Activated T-cell treated with anti-CD3 and anti-CD28 coated beads for 24 hours (primary cell): Measurements from ENCODE around the gene GAA.

Experiments
- DNase-seq: peaks from one replicate; pipeline ENCODE4 v3.0.0-alpha.2; 2020; ENCODE audit warnings: low read depth

The GAA gene

DNA sequence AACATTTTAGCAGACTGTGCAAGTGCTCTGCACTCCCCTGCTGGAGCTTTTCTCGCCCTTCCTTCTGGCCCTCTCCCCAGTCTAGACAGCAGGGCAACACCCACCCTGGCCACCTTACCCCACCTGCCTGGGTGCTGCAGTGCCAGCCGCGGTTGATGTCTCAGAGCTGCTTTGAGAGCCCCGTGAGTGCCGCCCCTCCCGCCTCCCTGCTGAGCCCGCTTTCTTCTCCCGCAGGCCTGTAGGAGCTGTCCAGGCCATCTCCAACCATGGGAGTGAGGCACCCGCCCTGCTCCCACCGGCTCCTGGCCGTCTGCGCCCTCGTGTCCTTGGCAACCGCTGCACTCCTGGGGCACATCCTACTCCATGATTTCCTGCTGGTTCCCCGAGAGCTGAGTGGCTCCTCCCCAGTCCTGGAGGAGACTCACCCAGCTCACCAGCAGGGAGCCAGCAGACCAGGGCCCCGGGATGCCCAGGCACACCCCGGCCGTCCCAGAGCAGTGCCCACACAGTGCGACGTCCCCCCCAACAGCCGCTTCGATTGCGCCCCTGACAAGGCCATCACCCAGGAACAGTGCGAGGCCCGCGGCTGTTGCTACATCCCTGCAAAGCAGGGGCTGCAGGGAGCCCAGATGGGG lies 3.1 kb downstream of the GAA start:
- DNase-seq = no peak

DNA sequence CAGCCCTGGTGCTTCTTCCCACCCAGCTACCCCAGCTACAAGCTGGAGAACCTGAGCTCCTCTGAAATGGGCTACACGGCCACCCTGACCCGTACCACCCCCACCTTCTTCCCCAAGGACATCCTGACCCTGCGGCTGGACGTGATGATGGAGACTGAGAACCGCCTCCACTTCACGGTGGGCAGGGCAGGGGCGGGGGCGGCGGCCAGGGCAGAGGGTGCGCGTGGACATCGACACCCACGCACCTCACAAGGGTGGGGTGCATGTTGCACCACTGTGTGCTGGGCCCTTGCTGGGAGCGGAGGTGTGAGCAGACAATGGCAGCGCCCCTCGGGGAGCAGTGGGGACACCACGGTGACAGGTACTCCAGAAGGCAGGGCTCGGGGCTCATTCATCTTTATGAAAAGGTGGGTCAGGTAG lies 3.6 kb downstream of the GAA start:
- no peak for DNase-seq

DNA sequence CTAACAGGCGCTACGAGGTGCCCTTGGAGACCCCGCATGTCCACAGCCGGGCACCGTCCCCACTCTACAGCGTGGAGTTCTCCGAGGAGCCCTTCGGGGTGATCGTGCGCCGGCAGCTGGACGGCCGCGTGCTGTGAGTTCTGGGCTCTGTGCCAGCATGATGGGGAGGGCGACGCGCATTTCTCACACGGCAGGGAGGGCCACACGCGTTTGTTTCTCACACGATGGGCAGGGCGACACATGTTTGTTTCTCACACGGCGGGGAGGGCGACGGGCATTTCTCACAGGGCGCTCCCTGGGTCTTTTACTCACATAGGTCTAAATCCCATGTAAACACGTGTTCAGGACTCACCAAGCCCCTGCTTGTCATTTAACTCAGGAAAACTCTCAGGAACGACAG lies 4.4 kb downstream of the GAA start:
- no peak for DNase-seq

DNA sequence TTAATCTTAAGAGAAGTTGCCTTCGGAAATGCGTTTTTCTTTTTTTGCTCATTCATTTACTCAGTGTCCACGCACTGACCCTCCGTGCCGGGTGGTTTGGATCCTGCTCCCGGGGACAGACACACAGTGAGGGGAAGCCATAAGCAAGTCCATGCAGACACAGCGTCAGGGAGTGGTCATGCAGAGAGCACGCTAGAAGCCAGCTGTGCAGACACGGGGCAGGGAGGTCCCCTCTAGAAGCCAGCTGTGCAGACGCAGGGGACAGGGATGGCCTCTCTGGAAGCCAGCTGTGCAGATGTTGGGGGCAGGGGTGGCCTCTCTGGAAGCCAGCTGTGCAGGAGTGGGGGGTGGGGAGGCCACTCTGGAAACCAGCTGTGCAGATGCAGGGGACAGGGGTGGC lies 4.8 kb downstream of the GAA start:
- no peak for DNase-seq

DNA sequence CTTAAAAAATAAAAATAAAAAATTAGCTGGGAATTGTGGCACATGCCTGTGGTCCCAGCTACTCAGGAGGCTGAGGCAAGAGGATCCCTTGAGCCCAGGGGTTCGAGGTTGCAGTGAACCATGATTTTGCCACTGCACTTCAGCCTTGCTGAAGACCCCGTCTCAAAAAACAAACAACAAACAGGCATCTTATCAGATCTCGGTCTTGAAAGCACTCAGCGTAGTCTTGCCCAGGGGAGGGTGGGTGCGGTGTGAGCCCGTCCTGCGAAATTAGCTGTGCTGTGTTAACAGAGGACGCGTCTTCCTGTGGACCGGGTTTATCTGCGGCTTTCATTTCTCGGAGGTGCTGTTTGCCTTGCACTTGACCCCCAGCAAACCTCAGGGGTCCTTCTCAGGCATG lies 5.4 kb downstream of the GAA start:
- no peak for DNase-seq

DNA sequence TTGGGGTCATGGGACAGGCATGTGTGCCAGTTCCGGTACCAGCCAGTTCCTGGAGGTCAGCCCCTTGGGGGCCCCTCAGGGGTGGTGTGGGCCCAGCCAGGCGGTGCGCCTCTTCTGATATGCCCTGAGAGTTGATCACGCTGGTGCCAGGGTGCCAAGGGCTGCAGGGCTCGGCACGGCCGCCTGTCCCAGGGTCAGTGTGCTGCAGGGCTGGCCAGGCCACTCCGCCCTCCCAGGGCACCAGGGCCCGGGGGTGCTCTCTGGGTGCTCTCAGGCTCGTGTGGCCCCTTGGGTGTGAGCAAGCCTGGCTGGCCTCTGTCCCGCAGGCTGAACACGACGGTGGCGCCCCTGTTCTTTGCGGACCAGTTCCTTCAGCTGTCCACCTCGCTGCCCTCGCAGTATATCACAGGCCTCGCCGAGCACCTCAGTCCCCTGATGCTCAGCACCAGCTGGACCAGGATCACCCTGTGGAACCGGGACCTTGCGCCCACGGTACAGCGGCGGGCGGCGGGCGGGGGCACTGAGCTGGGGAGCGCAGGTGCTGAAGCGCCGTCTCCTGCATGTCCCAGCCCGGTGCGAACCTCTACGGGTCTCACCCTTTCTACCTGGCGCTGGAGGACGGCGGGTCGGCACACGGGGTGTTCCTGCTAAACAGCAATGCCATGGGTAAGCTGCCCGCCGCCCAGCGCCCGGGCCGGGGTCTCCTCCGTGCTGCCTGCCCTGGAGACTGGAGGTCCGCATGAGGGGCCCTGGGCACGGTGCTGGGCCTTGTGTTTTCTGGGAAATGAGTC lies 6.0 kb downstream of the GAA start:
- DNase-seq = no peak

DNA sequence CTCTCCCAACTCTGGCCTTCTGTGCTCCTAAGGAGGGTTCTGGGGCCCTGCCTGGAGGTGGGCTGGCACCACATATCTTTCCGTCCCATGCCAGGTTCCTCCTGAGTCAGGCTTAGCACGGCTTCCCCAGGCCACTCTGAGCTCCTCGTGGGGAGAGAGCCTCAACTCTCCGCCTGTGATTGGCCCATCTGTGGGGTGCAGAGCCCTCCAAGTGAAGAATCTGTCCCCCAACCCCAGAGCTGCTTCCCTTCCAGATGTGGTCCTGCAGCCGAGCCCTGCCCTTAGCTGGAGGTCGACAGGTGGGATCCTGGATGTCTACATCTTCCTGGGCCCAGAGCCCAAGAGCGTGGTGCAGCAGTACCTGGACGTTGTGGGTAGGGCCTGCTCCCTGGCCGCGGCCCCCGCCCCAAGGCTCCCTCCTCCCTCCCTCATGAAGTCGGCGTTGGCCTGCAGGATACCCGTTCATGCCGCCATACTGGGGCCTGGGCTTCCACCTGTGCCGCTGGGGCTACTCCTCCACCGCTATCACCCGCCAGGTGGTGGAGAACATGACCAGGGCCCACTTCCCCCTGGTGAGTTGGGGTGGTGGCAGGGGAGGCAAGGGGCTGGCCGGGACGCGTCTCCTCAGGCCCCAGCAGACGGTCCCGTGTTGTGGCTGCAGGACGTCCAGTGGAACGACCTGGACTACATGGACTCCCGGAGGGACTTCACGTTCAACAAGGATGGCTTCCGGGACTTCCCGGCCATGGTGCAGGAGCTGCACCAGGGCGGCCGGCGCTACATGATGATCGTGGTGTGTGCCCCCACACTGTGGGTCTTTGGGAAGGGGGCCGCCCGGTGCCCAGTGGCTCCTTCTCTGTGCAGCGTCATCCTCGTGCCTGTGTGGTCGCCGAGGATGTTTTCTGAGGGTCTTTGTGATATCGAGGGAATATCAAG lies 6.9 kb downstream of the GAA start:
- DNase-seq = no peak

DNA sequence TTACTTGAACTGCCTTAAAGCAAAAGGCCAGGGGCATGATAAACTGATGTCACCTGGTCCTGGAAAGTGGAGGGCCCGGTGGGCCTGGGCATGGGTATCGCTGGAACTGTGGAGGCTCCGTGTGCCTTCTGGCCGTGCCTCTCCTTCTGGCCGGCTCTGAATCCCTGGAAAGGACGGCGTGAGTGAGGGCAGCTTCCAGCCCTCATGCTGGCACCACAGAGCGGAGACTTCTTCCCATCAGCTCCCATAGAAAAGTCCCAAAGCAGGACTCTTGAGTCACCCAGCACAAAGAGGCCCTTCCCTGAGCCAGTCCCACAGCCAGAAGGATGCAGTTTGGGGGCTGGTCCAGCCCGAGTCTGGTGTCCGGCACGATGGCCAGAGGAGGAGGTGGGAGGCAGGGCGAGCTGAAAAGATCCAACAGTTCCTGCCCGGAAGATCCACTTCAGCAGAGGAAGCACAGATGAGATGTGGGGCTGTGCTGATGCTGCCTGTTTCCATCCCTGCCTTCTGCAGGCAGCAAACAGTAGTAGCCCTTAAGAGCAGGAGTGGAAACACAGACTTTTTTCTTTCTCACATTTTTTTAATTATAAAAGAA lies 7.8 kb downstream of the GAA start:
- DNase-seq = no peak

DNA sequence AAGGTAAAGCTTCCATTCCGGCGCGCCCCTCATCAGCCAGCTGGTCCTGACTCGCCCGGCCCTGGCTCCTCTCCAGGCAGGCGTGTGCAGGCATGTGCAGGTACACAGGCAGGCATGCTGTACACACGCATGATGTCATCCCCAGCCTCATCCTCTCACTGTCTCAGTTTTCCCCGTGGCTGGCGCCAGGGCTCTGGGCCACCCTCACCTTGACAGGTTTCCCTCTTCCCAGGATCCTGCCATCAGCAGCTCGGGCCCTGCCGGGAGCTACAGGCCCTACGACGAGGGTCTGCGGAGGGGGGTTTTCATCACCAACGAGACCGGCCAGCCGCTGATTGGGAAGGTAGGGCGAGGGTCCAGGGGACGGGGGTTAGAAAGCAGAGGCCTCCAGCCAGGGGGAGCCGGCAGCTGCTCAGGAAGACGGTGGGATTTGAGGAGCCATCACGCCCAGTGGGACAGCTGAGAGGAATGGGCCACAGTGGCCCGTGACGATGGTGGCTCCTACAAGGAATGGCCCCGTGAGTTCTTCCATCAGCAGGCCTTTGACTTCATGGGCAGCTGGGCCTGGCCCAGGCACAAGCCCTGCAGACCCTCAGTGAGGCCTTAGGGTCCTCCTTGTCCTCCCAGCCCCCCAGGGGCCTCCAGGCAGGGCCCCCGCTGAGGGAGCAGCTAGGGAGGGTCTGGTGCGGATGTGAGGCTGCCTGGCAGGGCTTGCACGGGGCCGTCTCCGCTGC lies 8.5 kb downstream of the GAA start:
- DNase-seq = no peak

DNA sequence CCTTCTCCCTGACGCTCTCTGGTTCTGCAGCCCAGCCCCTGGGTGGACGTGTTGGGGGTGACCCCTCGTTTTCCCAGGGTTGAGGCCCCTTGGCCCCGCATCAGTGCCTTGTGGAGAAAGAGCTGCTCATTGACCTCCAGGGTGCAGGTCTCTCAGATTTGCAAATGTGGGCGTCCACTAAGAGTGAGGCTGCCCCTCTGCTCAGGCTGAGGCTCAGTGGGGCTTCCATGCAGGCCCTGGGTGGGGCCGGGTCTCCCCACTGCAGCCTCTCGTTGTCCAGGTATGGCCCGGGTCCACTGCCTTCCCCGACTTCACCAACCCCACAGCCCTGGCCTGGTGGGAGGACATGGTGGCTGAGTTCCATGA lies 9.0 kb downstream of the GAA start:
- DNase-seq = no peak

DNA sequence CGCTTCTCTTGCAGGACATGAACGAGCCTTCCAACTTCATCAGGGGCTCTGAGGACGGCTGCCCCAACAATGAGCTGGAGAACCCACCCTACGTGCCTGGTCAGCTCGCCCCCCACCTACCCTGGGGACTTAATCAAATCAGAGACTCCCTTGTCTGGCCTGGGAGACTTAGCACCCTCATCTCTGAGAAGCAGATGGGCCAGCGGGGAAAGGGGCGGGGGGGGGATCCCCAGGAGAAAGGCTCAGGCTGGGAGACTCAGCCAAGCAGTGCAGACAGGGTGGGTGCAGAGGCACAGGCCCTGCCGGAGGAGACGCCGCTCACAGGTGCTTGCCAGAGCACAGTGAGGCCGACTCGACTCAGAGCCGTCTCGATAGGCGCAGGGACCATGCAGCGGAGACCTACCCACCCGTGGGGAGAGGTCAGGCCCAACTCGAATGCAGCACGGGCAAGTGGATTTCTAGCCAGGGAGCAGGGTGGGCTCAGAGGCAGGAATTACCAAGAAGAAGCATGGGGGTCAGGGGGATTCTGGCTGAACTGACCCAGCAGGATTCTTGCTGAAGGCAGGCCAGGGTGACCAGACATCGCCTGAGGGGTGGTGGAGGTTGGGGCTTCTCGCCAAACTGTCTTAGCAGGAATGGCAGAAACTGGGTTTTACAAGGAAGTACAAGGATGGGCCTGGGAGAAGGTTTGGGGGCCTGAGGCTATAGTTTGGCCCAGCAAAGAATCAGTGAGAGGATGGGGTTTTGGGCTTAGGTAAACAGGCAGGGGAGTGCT lies 9.7 kb downstream of the GAA start:
- no peak for DNase-seq

DNA sequence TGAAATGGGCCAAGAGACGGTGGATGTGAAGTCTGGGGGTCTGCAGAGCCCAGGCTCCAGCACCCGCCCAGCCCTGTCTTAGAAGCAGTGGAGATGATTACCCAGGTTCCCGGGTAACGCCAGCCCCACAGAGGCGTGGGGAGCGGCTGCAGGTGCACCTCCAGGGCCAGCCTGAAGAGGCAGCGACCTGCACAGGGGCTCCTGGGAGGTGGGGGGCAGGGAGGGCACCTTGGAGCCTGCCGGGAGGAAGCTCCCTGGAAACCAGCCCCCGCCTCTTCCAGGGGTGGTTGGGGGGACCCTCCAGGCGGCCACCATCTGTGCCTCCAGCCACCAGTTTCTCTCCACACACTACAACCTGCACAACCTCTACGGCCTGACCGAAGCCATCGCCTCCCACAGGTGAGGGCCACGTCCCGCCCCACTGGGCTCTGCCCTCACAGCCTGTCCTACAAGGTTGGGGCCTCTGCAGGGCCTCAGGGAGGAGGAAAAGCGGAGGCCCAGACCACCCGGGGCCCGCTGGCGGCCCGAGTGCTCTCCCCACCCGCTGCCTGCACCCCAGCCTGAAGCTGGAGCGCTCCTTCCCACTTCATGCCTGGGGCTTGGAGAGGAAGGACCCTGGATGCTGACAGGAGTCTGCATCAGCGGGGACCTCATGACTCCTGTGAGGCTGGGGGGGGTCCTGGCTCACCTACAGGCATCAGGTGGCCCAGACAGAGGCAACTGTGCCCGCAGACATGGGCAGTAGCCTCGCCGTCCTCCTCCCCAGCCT lies 10.5 kb downstream of the GAA start:
- DNase-seq = no peak

DNA sequence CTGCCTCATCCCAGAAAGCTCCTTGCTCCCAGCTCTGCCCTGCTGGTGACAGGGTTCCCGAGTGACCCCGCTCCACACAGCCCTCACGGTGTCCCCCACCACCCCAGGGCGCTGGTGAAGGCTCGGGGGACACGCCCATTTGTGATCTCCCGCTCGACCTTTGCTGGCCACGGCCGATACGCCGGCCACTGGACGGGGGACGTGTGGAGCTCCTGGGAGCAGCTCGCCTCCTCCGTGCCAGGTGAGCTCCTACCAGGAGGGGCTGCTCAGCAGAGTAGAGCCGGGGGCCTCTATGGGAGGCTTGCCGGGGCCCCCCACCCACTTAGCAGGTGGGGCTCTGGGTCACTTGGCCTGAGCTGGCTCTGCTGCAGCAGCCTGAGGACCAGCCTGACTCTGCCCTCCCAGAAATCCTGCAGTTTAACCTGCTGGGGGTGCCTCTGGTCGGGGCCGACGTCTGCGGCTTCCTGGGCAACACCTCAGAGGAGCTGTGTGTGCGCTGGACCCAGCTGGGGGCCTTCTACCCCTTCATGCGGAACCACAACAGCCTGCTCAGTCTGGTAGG lies 11.2 kb downstream of the GAA start:
- no peak for DNase-seq

DNA sequence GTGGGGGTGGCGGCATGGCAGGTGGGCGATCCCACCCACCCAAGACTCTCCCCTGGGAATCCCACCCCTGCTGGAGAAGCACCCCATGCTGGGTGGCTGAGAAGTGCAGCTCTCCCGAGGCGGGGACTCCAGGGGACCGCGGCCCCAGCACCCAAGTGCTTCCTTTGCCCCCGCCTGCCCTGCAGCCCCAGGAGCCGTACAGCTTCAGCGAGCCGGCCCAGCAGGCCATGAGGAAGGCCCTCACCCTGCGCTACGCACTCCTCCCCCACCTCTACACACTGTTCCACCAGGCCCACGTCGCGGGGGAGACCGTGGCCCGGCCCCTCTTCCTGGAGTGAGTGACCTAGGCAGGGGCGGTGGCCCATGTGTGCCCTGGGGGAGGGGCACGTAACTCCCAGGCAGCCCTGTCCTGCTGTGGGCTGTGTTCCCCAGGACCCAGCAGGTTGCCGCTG lies 11.7 kb downstream of the GAA start:
- DNase-seq = no peak

DNA sequence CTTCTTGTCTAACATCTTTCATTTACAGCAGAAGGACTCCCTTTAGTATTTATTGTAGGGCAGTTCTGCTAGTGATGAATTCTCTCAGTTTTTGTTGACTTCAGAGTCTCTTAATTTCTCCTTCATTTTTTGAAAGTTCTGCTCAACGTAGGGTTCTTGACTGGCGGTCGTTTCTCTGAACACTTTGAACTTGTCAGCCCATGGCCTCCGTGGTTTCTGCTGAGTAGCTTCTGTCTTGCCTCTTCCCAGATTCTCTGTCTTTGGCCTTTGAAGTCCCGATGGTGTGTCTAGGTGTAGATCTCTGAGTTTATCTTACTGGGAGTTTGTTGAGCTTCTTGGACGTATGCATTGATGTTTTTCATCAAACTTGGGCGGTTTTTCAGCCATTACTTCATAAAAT lies 13.4 kb downstream of the GAA start:
- no peak for DNase-seq

DNA sequence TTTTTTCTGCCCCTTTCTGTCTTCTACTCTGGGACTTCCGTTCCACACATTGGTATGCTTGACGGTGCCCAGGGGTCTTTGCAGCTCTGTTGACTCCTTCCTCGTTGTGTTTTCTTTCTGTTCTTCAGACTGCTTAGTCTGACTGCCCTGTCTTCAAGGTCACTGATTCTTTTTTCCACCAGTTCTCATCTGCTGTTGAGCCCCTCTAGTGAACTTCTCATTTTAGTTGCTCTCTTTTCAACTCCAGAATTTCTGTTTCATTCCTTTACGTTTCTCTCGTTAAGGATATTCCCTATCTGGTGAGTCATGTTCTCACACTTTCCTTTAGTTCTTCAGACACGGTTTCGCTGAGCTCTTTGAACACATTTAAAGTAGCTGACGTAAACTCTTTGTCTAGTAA lies 13.8 kb downstream of the GAA start:
- no peak for DNase-seq

DNA sequence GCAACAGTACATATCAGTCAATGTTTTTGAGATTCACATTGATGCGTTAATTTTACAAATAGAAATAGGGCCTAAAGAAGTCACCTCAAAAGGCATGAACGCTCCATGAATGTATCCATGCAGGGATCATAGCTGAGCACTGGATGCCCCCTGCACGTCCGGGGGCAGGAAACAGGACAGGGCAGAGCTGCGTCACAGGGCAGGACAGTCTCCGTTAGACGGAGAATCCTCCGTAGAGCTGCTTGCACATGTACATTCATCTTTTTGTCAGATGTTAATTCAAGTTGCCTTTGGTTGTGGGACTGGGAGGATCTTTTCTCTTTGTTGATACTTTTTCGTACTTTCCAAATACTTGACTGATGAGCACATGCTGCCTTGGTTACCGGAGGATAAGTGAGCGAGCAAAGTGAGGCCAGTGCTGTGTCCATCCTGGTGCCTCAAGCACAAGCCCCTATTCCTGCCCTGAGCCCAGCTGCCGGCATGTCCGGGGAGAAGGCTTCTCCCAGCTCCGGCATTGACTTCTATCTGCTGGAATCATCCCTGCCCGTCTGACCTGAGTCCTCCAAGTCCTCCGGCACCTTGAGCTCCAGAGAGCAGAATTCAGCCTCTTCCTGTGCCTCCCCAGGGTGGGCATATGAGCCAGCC lies 15.0 kb downstream of the GAA start:
- no peak for DNase-seq

DNA sequence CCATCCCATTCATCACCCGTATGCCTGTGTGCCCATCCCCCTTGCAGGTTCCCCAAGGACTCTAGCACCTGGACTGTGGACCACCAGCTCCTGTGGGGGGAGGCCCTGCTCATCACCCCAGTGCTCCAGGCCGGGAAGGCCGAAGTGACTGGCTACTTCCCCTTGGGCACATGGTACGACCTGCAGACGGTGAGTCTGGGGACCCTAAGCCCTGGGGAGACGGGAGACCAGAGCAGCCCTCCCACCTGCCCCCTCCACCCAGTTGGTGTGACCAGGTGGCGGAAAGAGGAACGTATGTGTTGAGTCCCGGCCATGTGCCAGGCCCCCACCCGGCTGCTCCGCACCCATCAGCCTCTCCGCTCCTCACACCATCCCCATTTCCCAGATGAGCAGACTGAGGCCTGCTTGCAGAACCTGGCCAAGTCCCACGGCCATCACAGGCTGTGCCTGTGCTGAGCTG lies 15.6 kb downstream of the GAA start:
- no peak for DNase-seq
